ENCODE measurements around the gene PPFIA1.

Gene PPFIA1

GRCh38 chr11:70394211-70394950 lies 123.9 kb downstream of the PPFIA1 start:
- no peak for DNase-seq
- intact Hi-C loops (cut with DNase I; ENCODE audit: low total_unique reads): no loop called here

GRCh38 chr11:70397336-70397982 lies 127.0 kb downstream of the PPFIA1 start:
- intact Hi-C loops (cut with DNase I; ENCODE audit: low total_unique reads): loop anchor here (2.0 kb wide), 1 partner anchor 51 kb away; no protein-coding TSS in a partner anchor
- H3K4me1 ChIP-seq: peaks cover 0 to 36% (median 23%) of the 10 kb centered on the region in 4 donors
- TF ChIP-seq CTCF (IDR thresholded peaks at IDR 0.05): no peak

More at GRCh38 chr11:70394211-70394950, 123.9 kb downstream of the PPFIA1 start:
- Histone ChIP-seq H3K27ac (no peak overlapping the region), H3K4me3 (no peak overlapping the region), H3K9me3 (no peaks in the 10 kb centered on the region), H3K27me3 (no peaks in the 10 kb centered on the region), H3K36me3 (peaks cover 0 to 3% (median 3%) of the 10 kb centered on the region in 3 donors), H3K4me1 (peaks cover 0 to 14% (median 7%) of the 10 kb centered on the region in 4 donors)
- TF ChIP-seq CTCF (IDR thresholded peaks at IDR 0.05): no peak

DNA sequence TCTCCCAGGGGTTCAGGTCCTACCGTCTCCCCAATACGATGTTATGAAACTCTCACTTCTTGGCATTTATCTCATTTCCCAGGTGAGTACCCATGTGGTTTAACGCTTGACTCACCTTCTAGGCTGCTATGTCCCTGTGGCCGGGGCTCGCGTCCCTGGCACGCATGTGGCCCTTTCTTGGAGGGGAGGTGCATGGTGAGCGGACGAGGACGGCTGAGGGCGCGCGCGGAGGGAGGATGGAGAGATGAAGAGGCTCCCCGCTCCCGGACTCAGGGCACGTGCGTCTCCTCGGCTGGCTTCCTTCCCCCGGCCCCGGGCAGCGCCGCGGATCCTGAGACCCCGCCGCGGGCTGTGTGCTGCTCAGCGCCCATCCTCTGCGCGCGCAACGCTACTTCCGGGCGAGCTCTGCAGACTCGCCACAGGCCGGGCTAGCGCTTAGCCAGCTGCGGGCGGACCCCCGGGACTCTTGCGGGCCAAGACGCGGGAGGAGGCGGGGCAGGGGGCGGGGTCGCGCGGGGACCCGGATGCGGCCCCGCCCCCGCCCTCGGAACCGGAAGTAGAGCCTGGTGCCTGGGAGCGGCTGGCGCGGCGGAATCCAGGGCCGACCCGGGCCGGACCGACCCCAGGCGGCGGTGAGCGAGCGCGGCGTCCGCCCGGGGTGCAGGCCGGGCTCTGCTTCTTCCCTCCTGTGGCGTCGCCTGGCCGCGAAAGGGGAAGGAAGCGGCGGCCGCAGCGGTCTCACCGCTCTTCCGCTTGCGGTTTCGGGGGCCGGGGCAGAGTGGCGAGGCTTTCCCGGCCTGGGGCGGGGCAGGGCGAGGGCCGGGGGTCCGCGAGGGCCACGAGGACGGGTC lies 127.7 kb downstream of the PPFIA1 start, which contains the start of gene CTTN:
TSS of gene CTTN (plus strand) at position 547 of the 851 bp plus-strand sequence. CDS start 8,769 bp downstream, outside the sequence.
- Histone ChIP-seq H3K4me1 (peaks cover 0 to 40% (median 23%) of the 10 kb centered on the region in 4 donors), H3K9me3 (no peaks in the 10 kb centered on the region)

More at GRCh38 chr11:70397336-70397982, 127.0 kb downstream of the PPFIA1 start:
- H3K27ac ChIP-seq: peak overlapping the region; percentile 86 to 94
- H3K9me3 ChIP-seq: no peaks in the 10 kb centered on the region
- peaks cover 0 to 3% (median 0%) of the 10 kb centered on the region in 3 donors for H3K36me3 ChIP-seq
- H3K27me3 ChIP-seq: no peaks in the 10 kb centered on the region
- H3K4me3 ChIP-seq: peak overlapping the region; percentile 85 to 90
- DNase-seq: no peak

GRCh38 chr11:70398834-70399680 lies 128.6 kb downstream of the PPFIA1 start:
- Histone ChIP-seq H3K27me3 (no peaks in the 10 kb centered on the region), H3K27ac (peak overlapping the region; percentile 86 to 94), H3K4me1 (peaks cover 0 to 40% (median 23%) of the 10 kb centered on the region in 4 donors), H3K36me3 (no peaks in the 10 kb centered on the region), H3K4me3 (peak overlapping the region; percentile 85 to 90), H3K9me3 (no peaks in the 10 kb centered on the region)
- TF ChIP-seq CTCF (IDR thresholded peaks at IDR 0.05): no peak
- peak; percentile 38 to 76 for DNase-seq
- intact Hi-C loops (cut with DNase I; ENCODE audit: low total_unique reads): no loop called here

More for the DNA sequence above, 127.7 kb downstream of the PPFIA1 start, which contains the start of gene CTTN:
- no peak for TF ChIP-seq CTCF (IDR thresholded peaks at IDR 0.05)
- Histone ChIP-seq H3K27me3 (no peaks in the 10 kb centered on the region), H3K36me3 (peaks cover 0 to under 1% (median 0%) of the 10 kb centered on the region in 3 donors), H3K4me3 (peak within 1 kb of the TSS; percentile 85 to 90), H3K27ac (peak within 1 kb of the TSS; percentile 86 to 94)
- intact Hi-C loops (cut with DNase I; ENCODE audit: low total_unique reads): loop anchor here (2.0 kb wide), 1 partner anchor 51 kb away; no protein-coding TSS in a partner anchor
- DNase-seq: peak; percentile 80 to 91
